Tibial nerve (tissue), 4 donors: ENCODE data around the gene UACA. TPM values are rescaled to one million over a fixed set of nuclear protein-coding genes. Genes with fewer than 3 reads are reported as not detected.

Source experiments
- DNase-seq, 2 donors: peaks; one replicate each; pipeline ENCODE4 v3.0.0-alpha.2; 2019; ENCODE audit warnings: low spot score in 2 of 2
- H3K27ac ChIP-seq, 4 donors: fragments of 200-600 bp; sonication (generic) in 3 of 4; one replicate each; pipeline ENCODE4 v1.5.1; 2017 to 2019; ENCODE audit warnings: mild to moderate bottlenecking in 1 of 4
- H3K27me3 ChIP-seq, 2 donors: fragments of 200-600 bp; sonication (generic) in 1 of 2; one replicate each; pipeline versions ENCODE4 v1.5.1 to v1.6.0; 2017 to 2019
- H3K36me3 ChIP-seq, 3 donors: fragments of 200-600 bp; sonication (generic); one replicate each; pipeline ENCODE4 v1.5.1; 2018 to 2019
- H3K4me1 ChIP-seq, 4 donors: fragments of 200-600 bp; sonication (generic) in 3 of 4; one replicate each; pipeline ENCODE4 v1.5.1; 2017 to 2019
- H3K4me3 ChIP-seq, 4 donors: fragments of 200-600 bp; sonication (generic) in 3 of 4; one replicate each; pipeline ENCODE4 v1.5.1; 2017 to 2019; ENCODE audit warnings: mild to moderate bottlenecking in 1 of 4, moderate library complexity in 1 of 4
- H3K9me3 ChIP-seq, 4 donors: fragments of 200-600 bp; sonication (generic) in 3 of 4; one replicate each; pipeline ENCODE4 v1.5.1; 2017 to 2019
- EP300 ChIP-seq, 2 donors: sonication (generic); formaldehyde crosslinking; IDR thresholded peaks; one replicate each; pipeline ENCODE4 v1.6.1; 2017; ENCODE audit warnings: antibody characterized with exemption in 2 of 2, mild to moderate bottlenecking in 1 of 2
- POLR2A ChIP-seq, 2 donors: fragments of 450-650 bp; IDR thresholded peaks; one replicate each; pipeline ENCODE4 v1.6.1; 2017; ENCODE audit warnings: antibody characterized with exemption in 2 of 2, mild to moderate bottlenecking in 2 of 2, moderate library complexity in 2 of 2
- WGBS, 2 donors: methylation state at CpG; one replicate each; pipeline ENCODE4 v1.1.5; 2018; 5-methylcytosine and 5-hydroxymethylcytosine counted together
- total RNA-seq, 4 donors: library from RNA; depleted of rRNA; stranded (reverse); fragments of >200 nt; gene quantifications; one replicate each; pipeline ENCODE4 v1.1.0, GENCODE V29; 2016
- TF ChIP-seq, protein P1 (sequence below), 5 experiments: fragments of 200-600 bp in 3 of 5; fragments of 450-650 bp in 2 of 5; sonication (generic) in 3 of 5; IDR thresholded peaks; one replicate each; pipeline ENCODE4 v1.5.1; 2016 to 2019; ENCODE audit warnings: antibody characterized with exemption in 5 of 5, mild to moderate bottlenecking in 3 of 5, moderate library complexity in 2 of 5

Gene UACA
- total RNA-seq, 4 donors from 2014 or later, result 107 to 210 (median 168) TPM

DNA sequence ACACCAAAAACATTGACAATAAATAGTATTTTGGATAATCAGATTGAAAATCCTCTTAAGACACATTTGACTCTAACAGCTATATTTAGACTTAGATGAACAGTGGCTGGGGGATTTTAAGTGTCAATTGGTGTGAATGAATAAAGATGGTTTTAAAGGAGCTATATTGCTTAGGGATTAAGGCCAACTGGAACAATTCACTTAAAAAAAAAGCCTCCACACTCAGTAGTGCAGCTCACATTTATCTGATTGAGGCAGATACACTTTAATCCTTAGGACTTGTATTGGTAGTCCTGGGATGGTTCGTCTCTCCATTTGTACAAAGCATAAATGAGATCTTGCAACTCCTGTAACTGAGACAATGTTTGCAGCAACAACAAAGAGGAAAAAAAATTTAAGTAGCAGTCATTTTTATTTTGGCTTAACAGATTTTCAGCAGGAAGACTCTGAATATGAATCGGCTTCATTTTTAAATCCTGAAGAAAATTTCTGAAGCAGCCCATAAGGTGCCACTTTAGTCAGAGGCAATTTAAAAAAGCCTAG, 112.0 kb downstream of the UACA start:
- no peak overlapping the region for H3K4me3 ChIP-seq
- no peaks in the 10 kb centered on the region for H3K9me3 ChIP-seq
- H3K27me3 ChIP-seq, result no peaks in the 10 kb centered on the region
- peaks cover 0 to 11% (median 0%) of the 10 kb centered on the region in 4 donors for H3K4me1 ChIP-seq
- H3K27ac ChIP-seq, result no peak overlapping the region
- WGBS, 2 donors, result 92 to 95% methylated on average over 2 of the region's 2 CpGs
- TF ChIP-seq, protein P1, sequence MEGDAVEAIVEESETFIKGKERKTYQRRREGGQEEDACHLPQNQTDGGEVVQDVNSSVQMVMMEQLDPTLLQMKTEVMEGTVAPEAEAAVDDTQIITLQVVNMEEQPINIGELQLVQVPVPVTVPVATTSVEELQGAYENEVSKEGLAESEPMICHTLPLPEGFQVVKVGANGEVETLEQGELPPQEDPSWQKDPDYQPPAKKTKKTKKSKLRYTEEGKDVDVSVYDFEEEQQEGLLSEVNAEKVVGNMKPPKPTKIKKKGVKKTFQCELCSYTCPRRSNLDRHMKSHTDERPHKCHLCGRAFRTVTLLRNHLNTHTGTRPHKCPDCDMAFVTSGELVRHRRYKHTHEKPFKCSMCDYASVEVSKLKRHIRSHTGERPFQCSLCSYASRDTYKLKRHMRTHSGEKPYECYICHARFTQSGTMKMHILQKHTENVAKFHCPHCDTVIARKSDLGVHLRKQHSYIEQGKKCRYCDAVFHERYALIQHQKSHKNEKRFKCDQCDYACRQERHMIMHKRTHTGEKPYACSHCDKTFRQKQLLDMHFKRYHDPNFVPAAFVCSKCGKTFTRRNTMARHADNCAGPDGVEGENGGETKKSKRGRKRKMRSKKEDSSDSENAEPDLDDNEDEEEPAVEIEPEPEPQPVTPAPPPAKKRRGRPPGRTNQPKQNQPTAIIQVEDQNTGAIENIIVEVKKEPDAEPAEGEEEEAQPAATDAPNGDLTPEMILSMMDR (IDR thresholded peaks at IDR 0.05), result no peak
- no peak for TF ChIP-seq POLR2A (IDR thresholded peaks at IDR 0.05)
- TF ChIP-seq EP300 (IDR thresholded peaks at IDR 0.05), result no peak
- H3K36me3 ChIP-seq, result peaks cover 0 to 41% (median 0%) of the 10 kb centered on the region in 3 donors
- no peak for DNase-seq

GRCh38 chr15:70650567-70651302, 112.6 kb downstream of the UACA start:
- WGBS, 2 donors, result 79 to 81% methylated on average over 10 of the region's 10 CpGs
- H3K4me1 ChIP-seq, result peaks cover 0 to 11% (median 0%) of the 10 kb centered on the region in 4 donors
- TF ChIP-seq, protein P1 (IDR thresholded peaks at IDR 0.05), result no peak
- TF ChIP-seq EP300 (IDR thresholded peaks at IDR 0.05) (no peak), POLR2A (IDR thresholded peaks at IDR 0.05) (no peak)

GRCh38 chr15:70647396-70647795, 116.0 kb downstream of the UACA start:
- WGBS, 2 donors, result 11 to 19% methylated on average over 1 of the region's 1 CpG
- peaks cover 0 to 9% (median 0%) of the 10 kb centered on the region in 3 donors for H3K36me3 ChIP-seq
- no peaks in the 10 kb centered on the region for H3K27me3 ChIP-seq
- H3K9me3 ChIP-seq, result no peaks in the 10 kb centered on the region
- TF ChIP-seq, protein P1 (IDR thresholded peaks at IDR 0.05), result no peak
- TF ChIP-seq EP300 (IDR thresholded peaks at IDR 0.05) (no peak), POLR2A (IDR thresholded peaks at IDR 0.05) (no peak)
- H3K4me3 ChIP-seq, result no peak overlapping the region
- peaks cover 0 to 11% (median 0%) of the 10 kb centered on the region in 4 donors for H3K4me1 ChIP-seq
- no peak overlapping the region for H3K27ac ChIP-seq
- DNase-seq, result no peak

More at GRCh38 chr15:70650567-70651302, 112.6 kb downstream of the UACA start:
- no peak overlapping the region for H3K27ac ChIP-seq
- no peak for DNase-seq
- no peaks in the 10 kb centered on the region for H3K27me3 ChIP-seq
- H3K36me3 ChIP-seq, result peaks cover 0 to 37% (median 0%) of the 10 kb centered on the region in 3 donors
- no peak overlapping the region for H3K4me3 ChIP-seq
- H3K9me3 ChIP-seq, result no peaks in the 10 kb centered on the region

DNA sequence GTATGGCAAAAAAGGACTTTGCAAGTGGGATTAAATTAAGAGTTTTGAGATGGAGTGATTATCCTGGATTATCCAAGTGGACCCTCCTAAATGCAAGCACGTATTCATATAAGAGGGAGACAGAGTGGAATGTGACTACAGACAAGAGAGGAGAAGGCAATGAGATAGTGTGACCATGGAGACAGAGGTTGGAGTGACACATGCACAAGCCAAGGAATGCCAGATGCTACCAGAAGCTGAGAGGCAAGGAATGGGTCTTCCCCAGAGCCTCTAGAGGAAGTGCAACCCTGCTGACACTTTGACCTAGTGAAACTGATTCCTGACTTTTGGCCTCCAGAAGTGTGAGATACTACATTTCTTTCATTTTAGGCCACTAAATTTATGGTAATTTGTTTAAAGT, 117.2 kb downstream of the UACA start:
- H3K4me3 ChIP-seq, result no peak overlapping the region
- no peaks in the 10 kb centered on the region for H3K36me3 ChIP-seq
- WGBS, 2 donors, result 70 to 73% methylated on average over 1 of the region's 1 CpG
- H3K27me3 ChIP-seq, result no peaks in the 10 kb centered on the region
- DNase-seq, result no peak
- no peaks in the 10 kb centered on the region for H3K9me3 ChIP-seq
- peaks cover 0 to 11% (median 0%) of the 10 kb centered on the region in 4 donors for H3K4me1 ChIP-seq
- H3K27ac ChIP-seq, result peak overlapping the region in 1 of 4 donors; percentile 17
- TF ChIP-seq, protein P1 (IDR thresholded peaks at IDR 0.05), result no peak
- no peak for TF ChIP-seq EP300 (IDR thresholded peaks at IDR 0.05)

GRCh38 chr15:70643783-70644125, 119.6 kb downstream of the UACA start:
- Histone ChIP-seq H3K27ac (no peak overlapping the region), H3K4me3 (no peak overlapping the region), H3K4me1 (peaks cover 0 to 11% (median 0%) of the 10 kb centered on the region in 4 donors), H3K9me3 (no peaks in the 10 kb centered on the region), H3K36me3 (peaks cover 0 to 16% (median 0%) of the 10 kb centered on the region in 3 donors), H3K27me3 (no peaks in the 10 kb centered on the region)
- DNase-seq, result no peak
- 37 to 42% methylated on average over 1 of the region's 1 CpG for WGBS, 2 donors
- TF ChIP-seq POLR2A (IDR thresholded peaks at IDR 0.05), result no peak
- TF ChIP-seq EP300 (IDR thresholded peaks at IDR 0.05), result no peak
- TF ChIP-seq, protein P1 (IDR thresholded peaks at IDR 0.05), result no peak
